GM12864 (cell line): ENCODE data around the gene GPR89B.

ENCODE experiments used
- DNase-seq: peaks from one replicate; pipeline ENCODE4 v3.0.0-alpha.2; 2011; ENCODE audit warnings: low read depth
- H3K4me3 ChIP-seq: 2 replicates; pipeline ENCODE4 v1.5.1; 2011; ENCODE audit warnings: mild to moderate bottlenecking, low read depth, low read length, control low read depth
- TF ChIP-seq, protein P1 (sequence below): IDR thresholded peaks from 2 replicates; pipeline ENCODE4 v1.5.1; 2011; ENCODE audit warnings: low read depth, mild to moderate bottlenecking, moderate library complexity, low read length, control low read depth, inconsistent platforms; ENCODE audit errors: missing control alignments

Gene GPR89B

DNA sequence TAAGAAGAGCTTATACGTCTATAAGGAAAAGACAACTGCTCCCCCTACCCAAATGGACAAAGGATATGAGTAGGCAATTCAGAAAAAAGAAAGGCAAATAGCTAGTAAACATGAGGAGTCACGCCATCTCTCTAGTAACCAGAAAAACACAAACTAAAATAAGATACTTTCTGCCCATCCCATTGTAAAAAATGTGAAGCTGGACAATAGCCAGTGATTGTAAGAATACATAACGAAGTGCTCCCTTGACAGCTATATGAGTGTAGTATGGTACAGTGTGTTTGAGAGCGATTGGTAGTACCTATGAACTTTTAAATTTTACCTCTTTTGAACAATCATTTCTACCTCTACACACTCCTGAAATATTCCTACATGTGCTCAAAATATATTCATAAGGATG is 33.1 kb upstream of the GPR89B start:
- no peak overlapping the region for H3K4me3 ChIP-seq
- no peak for DNase-seq
- TF ChIP-seq, protein P1, sequence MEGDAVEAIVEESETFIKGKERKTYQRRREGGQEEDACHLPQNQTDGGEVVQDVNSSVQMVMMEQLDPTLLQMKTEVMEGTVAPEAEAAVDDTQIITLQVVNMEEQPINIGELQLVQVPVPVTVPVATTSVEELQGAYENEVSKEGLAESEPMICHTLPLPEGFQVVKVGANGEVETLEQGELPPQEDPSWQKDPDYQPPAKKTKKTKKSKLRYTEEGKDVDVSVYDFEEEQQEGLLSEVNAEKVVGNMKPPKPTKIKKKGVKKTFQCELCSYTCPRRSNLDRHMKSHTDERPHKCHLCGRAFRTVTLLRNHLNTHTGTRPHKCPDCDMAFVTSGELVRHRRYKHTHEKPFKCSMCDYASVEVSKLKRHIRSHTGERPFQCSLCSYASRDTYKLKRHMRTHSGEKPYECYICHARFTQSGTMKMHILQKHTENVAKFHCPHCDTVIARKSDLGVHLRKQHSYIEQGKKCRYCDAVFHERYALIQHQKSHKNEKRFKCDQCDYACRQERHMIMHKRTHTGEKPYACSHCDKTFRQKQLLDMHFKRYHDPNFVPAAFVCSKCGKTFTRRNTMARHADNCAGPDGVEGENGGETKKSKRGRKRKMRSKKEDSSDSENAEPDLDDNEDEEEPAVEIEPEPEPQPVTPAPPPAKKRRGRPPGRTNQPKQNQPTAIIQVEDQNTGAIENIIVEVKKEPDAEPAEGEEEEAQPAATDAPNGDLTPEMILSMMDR: no peak

DNA sequence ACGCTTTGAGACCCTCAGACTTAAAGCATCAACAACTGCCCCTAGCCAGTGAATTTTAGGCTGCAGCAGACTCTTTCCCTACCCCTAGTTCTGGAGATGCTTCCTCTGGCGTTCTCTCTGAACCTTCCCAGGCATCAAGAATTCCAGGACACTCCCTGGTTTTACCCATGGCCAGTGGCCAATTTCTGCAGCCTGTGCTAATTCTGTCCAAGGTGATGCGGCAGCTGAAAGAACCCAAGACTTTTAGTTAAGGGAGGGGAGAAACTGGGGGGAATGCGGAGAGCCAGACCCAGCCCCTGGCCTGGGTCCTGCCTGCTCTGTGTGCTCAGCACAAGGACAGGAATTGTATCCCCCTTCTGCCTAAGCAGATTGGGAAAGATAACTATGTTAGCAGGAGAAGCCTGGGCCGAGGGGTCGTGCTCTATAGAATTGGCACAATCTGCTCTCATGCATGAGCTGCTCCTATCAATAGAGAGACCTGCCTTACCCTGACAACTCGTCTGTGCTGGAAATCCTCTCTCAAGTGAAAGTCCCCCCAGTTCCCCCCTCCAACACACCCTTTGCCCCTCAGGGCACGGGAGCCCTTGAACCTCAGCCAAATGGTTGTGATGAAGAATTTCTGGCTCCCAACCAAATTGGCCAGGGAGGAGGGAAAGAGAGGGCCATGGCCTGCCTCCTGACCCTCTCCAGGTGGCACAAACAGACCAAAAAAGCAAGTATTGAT is 31.0 kb upstream of the GPR89B start:
- no peak for DNase-seq
- H3K4me3 ChIP-seq: no peak overlapping the region
- TF ChIP-seq, protein P1: no peak

DNA sequence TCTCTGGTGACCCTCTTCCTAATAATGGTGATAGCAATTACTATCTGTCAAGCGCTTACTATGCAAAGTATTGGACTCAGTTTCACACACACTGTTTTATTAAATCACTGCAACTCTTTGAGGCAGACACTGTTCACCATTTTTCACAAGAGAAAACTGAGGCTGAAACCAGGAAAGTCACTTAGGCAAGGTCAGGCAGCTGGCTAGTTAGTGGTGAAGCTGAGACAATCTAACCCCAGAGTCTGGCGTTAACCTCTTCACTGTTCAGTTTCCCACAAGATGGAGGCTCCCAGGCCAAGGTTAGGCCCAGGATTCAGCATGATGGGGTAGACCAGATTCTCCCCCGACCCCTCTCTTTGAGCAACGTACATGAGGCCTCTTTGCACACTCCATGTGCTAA is 30.4 kb upstream of the GPR89B start:
- DNase-seq: no peak
- no peak overlapping the region for H3K4me3 ChIP-seq

DNA sequence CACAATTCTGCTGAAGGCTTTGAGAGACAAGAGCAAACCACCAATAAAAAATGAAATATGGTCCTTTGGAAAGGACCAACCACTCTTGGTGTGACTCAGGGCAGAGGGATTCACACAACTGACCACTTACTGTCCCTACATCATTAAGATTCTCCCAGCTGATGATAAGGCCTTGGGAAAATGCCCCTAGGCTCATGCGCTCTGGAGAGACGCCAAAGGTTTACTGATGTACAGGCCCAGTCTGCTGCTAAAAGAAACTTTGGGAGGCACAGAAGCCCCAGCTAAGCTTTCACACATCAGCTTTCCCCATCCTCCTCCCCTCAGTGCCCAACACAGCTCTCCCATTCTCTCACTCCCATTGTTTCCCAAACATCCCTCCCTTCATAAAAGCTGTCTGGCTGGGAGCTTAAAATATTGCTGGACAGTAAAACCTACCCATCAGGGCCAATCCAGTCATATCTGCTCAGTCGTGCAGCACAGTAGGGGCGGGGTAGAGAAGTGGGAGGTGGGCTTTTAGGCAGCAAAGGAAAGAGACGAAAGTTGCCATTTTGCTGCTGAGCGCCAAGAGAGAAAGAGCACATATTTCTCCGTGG is 25.9 kb upstream of the GPR89B start, which contains the start of gene GJA8:
TSS of gene GJA8 (plus strand) at position 543 of the 593 bp plus-strand sequence. CDS start 5,161 bp downstream, outside the sequence.
- no peak for DNase-seq
- H3K4me3 ChIP-seq: no peak within 1 kb of the TSS
- TF ChIP-seq, protein P1: no peak

More for the DNA sequence above, 30.4 kb upstream of the GPR89B start:
- TF ChIP-seq, protein P1: no peak

DNA sequence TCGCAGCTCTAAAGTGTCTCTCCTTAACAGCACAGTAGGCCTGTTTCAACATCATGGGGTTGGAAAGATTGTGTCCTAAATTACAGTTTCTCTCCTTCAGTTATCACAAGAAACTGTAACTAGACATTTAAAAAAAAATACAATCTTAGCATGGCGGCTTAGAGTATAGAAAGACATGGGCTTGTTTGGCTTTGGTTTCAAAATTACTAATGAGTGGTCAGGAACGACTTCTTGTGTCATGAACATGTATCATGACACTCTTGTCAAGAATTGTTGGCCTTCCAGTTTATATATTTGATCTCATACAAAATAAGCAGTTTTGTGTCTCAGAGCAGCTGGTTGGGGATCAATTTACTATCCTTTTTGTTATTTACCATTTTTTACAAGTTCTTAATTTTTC is 23.5 kb upstream of the GPR89B start:
- no peak for DNase-seq
- no peak overlapping the region for H3K4me3 ChIP-seq
- TF ChIP-seq, protein P1: no peak

DNA sequence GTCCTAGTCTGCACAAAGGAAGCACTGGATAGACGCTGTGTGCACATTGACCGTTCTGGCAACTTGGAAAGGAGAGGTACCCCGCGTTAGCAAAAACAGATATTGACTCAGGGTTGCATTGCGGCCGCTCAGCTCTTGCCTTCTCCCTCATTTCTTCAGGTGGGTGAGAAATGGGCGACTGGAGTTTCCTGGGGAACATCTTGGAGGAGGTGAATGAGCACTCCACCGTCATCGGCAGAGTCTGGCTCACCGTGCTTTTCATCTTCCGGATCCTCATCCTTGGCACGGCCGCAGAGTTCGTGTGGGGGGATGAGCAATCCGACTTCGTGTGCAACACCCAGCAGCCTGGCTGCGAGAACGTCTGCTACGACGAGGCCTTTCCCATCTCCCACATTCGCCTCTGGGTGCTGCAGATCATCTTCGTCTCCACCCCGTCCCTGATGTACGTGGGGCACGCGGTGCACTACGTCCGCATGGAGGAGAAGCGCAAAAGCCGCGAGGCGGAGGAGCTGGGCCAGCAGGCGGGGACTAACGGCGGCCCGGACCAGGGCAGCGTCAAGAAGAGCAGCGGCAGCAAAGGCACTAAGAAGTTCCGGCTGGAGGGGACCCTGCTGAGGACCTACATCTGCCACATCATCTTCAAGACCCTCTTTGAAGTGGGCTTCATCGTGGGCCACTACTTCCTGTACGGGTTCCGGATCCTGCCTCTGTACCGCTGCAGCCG is 20.3 kb upstream of the GPR89B start:
- TF ChIP-seq, protein P1: no peak
- no peak for DNase-seq

More for the DNA sequence above, 20.3 kb upstream of the GPR89B start:
- no peak overlapping the region for H3K4me3 ChIP-seq
